PC-9 (cell line): ENCODE results near the gene CIAO2B.

Experiments
- CTCF ChIP-seq: fragments of 200-600 bp; sonication (generic); conservative IDR thresholded peaks from 2 replicates; pipeline ENCODE4 v1.6.1; 2017; ENCODE audit warnings: mixed run types, antibody characterized with exemption, mild to moderate bottlenecking, moderate library complexity
- EZH2 ChIP-seq: fragments of 200-600 bp; sonication (generic); IDR thresholded peaks from 2 replicates; pipeline ENCODE4 v1.8.0; 2017; ENCODE audit warnings: antibody characterized with exemption, low read depth

- TF ChIP-seq CTCF: no peak
- TF ChIP-seq EZH2: no peak
Measured at GRCh38 chr16:66903544-66904427, 30.4 kb downstream of the CIAO2B start.
